Stimulated activated CD4-positive, alpha-beta T cell treated with anti-CD3 and anti-CD28 coated beads, Interleukin-15, amount 100 ng/mL, for 1 hour (primary cell): ENCODE measurements around the gene BDNF.
A peak's percentile ranks its signal among the peaks of the same experiment; 100 is the strongest.

Experiments used
- DNase-seq, 2 donors: peaks; one replicate each; pipeline ENCODE4 v3.0.0-alpha.2; 2020; ENCODE audit warnings: low read depth in 1 of 2, low spot score in 1 of 2

BDNF gene

DNA sequence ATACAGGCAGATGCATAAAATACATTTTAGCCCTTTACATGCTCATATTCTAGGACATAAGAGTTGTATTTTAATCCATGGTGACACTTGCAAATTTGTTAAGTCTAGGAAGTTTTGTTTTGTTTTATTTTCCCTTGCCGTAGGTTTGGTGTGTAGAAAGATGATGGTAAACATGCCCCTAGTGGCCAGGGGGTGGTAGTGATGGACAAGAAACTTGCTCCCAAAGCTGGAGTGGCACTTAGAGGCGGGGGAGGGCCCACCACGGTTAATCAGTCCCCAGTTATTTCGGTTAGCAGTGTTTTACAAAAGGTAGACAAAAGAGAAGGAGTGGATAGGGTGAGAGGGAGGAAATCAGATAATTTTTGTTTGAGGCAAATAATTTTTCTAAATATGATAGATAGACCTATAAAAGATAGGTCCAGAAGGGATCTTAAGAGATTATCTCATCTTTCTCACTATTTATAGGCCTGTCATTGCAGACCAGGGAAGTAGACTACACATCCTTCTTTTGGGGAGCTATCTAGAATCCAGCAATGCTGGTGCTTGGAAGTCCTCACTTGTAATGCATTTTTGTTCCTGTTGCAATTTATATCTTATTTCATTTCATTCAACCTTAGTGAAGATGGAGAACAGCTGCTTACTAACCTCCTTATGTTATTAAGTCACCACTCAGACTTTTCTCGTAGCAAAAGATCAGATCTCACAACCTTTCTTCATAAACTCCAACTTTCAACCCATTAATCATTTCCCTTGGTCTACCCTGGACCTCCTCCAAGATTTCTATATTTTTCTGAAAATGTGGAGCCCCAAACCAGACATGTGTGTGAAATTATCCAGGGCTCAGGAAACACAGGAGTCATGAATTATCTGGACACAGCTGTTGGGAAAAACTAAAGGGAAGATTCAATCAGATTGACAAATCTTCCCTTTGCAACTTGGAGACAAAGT lies 5.9 kb upstream of the BDNF start:
- no peak for DNase-seq

GRCh38 chr11:27703481-27703880 lies 3.2 kb upstream of the BDNF start:
- no peak for DNase-seq

GRCh38 chr11:27702811-27703210 lies 2.6 kb upstream of the BDNF start:
- DNase-seq, result no peak

DNA sequence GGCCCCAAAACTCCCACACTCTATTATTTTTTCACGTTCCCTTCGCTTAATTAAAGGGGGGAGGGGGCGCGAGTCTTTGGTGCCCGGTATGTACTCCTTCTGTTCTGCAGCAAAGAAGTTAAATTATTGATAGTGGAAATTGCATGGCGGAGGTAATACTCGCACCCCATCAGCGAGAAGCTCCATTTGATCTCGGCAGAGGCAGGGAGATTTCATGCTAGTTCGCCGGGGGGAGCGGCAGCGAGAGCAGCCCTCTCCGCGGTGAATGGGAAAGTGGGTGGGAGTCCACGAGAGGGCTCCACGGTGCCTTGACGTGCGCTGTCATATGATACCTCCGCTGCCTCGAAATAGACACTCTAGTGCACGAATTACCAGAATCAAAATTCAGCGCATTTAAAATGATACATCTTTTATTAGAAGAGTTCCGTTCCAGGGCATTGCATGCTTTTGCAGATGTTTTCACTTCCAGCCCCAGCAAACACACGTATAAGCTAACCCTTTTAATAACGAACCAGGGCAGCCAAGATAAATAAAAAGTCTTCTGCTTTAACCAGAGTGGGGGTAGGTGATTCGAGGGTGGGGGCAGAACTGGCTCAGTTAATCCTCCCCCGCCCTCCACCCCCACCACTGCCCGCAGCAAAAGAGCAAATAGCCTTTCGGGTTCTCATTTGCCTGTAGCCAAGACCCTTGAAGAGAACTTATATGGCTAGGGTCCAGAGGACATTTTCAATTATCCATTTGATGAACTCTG lies 1.3 kb upstream of the BDNF start:
- no peak for DNase-seq

DNA sequence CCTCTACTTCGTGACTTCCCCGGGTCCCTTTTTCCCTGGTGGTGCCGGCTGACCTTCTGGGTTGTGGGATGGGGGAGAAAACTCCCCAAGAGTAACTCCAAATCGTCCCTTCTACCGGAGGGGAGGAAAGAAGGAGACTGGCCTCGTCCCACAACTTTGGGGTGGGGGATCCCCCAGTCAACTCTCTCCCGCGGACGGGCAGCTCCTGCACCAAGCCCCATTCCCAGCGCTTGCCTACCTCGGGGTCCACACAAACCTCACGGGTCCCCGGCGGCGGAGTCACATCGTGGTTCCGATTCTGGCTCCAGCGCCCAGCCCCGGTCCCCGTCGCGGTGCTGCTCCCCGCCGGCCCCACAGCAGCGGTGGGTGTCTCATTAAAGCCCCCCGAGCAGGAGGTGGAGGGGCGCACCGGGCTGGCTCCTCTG lies 317 bp downstream of the BDNF start:
- no peak for DNase-seq

GRCh38 chr11:27699242-27699925 lies 871 bp downstream of the BDNF start:
- DNase-seq, result no peak

DNA sequence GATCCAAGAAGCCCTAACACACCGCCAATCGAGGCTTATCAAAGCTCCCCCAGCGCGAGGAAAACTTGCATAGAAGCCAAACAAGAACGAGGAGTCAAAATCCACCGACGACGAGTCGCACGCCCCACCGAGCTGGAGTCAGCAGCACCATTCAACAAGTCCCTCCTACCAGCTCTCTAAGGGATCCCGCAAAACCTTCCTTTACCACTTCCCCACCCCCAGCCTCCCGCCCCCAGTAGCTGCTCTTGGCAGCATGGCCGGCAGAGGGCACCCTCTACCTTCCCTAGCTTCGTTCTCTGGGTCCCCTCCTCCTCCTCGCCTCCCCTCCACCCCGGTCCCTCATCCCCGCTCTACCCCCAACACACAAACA lies 1.4 kb downstream of the BDNF start:
- peak in 1 of 2 donors; percentile 49 for DNase-seq

DNA sequence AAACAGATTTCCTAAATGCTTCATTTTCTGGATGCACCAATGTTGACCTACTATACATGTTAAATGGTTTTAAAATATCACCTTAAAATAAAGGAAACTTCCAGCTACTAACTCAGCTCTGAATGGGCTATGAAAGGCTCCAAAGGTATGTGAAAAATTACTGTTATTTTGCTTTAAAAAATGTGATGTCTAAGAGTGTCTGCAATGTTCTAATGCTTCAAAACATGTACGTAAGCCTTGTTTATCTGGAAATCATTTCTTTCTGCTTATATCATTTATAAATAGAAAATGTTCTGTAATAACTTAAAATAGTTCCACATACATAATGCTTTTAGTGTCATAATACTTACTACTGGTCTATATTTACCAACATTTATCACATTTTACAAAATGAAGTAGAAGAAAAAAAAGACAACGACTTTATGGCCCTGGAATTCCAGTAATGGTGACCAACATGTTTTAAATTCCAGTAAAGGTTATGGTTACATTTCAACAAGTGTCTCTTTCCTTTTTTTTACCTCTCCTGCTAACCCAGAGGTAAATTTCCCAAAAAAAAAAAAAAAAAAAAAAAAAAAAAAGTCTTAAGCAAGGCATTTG lies 2.5 kb downstream of the BDNF start:
- DNase-seq, result no peak

GRCh38 chr11:27696961-27697360 lies 3.3 kb downstream of the BDNF start:
- DNase-seq, result no peak

DNA sequence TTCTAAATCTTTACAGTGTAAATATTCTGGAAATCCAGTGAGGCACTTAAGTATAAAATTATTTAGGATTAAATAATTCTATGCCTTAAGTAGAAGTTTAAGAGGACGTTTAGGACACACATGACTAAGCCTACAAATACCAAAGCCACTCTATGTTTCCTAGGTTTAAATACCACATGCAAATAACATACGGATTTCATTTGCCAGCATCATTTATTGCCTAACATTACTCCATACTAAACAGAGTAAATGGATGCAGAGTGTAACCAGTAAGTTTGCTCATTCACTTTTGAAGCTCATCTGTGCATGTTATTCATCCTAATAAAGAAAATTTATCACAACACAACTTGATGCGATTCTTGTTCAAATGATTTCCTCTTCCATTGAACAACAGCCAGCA lies 4.1 kb downstream of the BDNF start:
- DNase-seq, result no peak

GRCh38 chr11:27694992-27695391 lies 5.3 kb downstream of the BDNF start:
- DNase-seq, result no peak

- no peak for DNase-seq
Observed at GRCh38 chr11:27693398-27693797, 6.9 kb downstream of the BDNF start.

GRCh38 chr11:27692781-27693180 lies 7.5 kb downstream of the BDNF start:
- no peak for DNase-seq

- DNase-seq, result no peak
Observed at GRCh38 chr11:27688076-27688475, 12.2 kb downstream of the BDNF start.

GRCh38 chr11:27681664-27682063 lies 18.6 kb downstream of the BDNF start:
- DNase-seq, result no peak

- no peak for DNase-seq
Observed at GRCh38 chr11:27679136-27680015, 20.9 kb downstream of the BDNF start.

DNA sequence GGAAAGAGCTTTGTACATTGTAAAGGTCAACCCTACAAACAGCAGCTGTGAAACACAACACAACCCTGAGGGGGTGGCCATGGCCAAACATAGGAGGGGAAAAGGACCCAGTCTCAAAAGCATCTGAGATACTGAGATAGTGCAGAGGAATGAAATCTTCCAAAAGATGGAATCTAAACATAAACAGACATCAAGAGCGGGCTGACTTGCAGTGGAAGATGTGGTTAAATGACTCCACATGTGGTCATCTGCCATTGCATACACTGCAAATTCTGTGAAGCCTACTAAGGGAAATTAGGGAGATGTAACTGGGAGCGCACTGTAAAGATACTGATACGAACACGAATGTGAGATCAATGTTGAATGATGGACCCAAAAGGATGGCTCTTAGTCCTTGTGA lies 22.0 kb downstream of the BDNF start:
- DNase-seq, result no peak

DNA sequence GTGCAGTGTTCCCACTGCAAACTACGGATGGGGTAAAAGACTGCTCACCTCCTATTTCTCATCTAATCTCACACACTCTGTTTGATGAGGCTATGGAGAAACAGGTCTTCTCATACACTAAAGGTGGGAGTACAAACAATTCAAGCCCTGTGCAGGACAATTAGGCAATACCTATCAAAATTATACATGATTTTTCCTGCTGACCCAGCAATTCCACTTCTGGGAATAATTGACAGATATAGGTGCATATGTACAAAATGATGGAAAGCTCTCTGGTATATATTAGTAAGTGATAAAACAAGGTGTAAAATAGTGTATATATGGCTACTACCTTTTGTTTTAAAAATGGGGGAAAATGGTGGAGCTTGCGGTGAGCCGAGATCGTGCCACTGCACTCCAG lies 23.1 kb downstream of the BDNF start:
- DNase-seq, result no peak

DNA sequence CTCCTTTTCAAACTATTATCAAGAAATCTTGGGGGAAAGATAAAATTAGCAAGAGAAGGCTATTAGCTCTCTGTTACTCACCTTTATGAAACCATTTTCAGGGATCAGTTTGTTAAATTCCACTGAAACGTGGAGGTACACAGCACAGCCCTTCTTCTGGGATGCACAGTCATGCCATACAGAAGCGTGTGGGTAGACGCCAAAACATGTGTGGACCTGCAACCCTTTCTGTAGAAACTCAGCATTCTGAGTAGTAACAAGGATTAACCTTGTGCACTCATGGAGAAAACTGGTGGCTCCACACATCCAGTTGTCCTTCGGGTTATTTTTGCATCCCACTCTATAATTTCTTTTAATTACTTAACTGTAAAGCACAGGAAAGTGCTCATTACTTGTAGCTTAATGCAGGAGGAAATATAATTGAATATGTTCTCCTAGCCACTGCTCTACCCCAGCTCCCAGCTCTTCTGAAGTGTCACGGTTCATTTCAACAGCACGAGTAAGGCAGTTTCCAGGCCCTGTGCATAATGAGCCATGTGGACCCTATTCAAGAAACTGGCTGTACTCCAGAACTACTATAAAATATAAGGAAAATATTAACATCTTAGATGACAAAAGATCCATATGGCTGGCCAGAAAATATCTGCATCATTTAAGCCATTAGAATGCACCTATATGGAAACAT lies 26.1 kb downstream of the BDNF start:
- DNase-seq, result no peak
